HCT116 (cell line): Measurements from ENCODE around the gene KDELR1. TPM values are rescaled to one million over a fixed set of nuclear protein-coding genes. Genes with fewer than 3 reads are reported as not detected.

Source experiments
- ATAC-seq: fragments of 200-7000 bp; cut with Tn5 transposase; 2 replicates; pipeline ENCODE4 v1.9.1; 2020; ENCODE audit warnings: mild to moderate bottlenecking, moderate library complexity
- BruUV-seq: library from RNA; stranded (reverse); fragments of 400-500 nt; replicated peaks from 2 replicates; lab custom pipeline; 2021; lab: Mats Ljungman, UMichigan
- CTCF ChIA-PET: fragments of 300-600 bp; sonication (Branson Sonifier 250); formaldehyde crosslinking; loops from one replicate; lab custom pipeline; 2021; ENCODE audit warnings: antibody characterized with exemption; lab: Charles Lee
- POLR2A ChIA-PET: fragments of 300-600, 350-600 bp; sonication (Branson Sonifier 250); formaldehyde crosslinking; loops from one replicate; lab custom pipeline; 2021; ENCODE audit warnings: antibody characterized with exemption; lab: Charles Lee
- RAD21 ChIA-PET, 2 experiments: fragments of 300-600 bp; sonication (Branson Sonifier 250); formaldehyde crosslinking; loops; one replicate each; lab custom pipeline; 2023; ENCODE audit warnings: low total read pairs in 2 of 2; ENCODE audit not compliant: uncharacterized antibody in 2 of 2, unreplicated experiment in 2 of 2, low non-redundant PET in 1 of 2; lab: Charles Lee
- DNase-seq: peaks from one replicate; pipeline ENCODE4 v3.0.0-alpha.2; 2010; ENCODE audit warnings: low read depth, low spot score
- H2AFZ ChIP-seq: fragments of 200-600 bp; shearing (Covaris generic), sonication (generic); 2 replicates; pipeline ENCODE4 v1.6.1; 2017; ENCODE audit warnings: low read depth, mixed run types, mixed read lengths, antibody characterized with exemption, low read length; ENCODE audit not compliant: poor library complexity, severe bottlenecking
- H3K27ac ChIP-seq: 2 replicates; pipeline ENCODE4 v1.5.1; 2012; ENCODE audit warnings: low read depth, low read length
- H3K27me3 ChIP-seq: fragments of 200-600 bp; sonication (generic); 2 replicates; pipeline ENCODE4 v1.6.1; 2016; ENCODE audit warnings: mixed run types, low read length, mixed read lengths; ENCODE audit not compliant: insufficient read depth
- H3K36me3 ChIP-seq, 2 experiments: fragments of 200-500 bp in 1 of 2; fragments of 200-600 bp in 1 of 2; sonication (Bioruptor generic) in 1 of 2; sonication (generic) in 1 of 2; 2 replicates each; pipeline versions ENCODE4 v1.5.1 to v1.6.1; 2014 to 2016; ENCODE audit warnings: low read length in 2 of 2, inconsistent platforms in 1 of 2, mixed read lengths in 1 of 2, mixed run types in 1 of 2; ENCODE audit not compliant: insufficient read depth in 2 of 2, control insufficient read depth in 1 of 2
- H3K4me1 ChIP-seq, 2 experiments: fragments of 200-600 bp in 1 of 2; sonication (generic) in 1 of 2; 2 replicates each; pipeline versions ENCODE4 v1.5.1 to v1.6.1; 2012 to 2017; ENCODE audit warnings: low read length in 2 of 2, inconsistent platforms in 1 of 2, mild to moderate bottlenecking in 1 of 2, mixed read lengths in 1 of 2, mixed run types in 1 of 2, moderate library complexity in 1 of 2; ENCODE audit not compliant: insufficient read depth in 2 of 2, control insufficient read depth in 1 of 2
- H3K4me2 ChIP-seq: fragments of 200-600 bp; sonication (generic); 2 replicates; pipeline ENCODE4 v1.6.1; 2017; ENCODE audit warnings: mixed run types, low read length, mixed read lengths
- H3K4me3 ChIP-seq, 2 experiments: fragments of 200-600 bp in 1 of 2; sonication (generic) in 1 of 2; replicated peaks in 1 of 2; 2 replicates each; pipeline ENCODE4 v1.5.1; 2011 to 2016; ENCODE audit warnings: low read length in 2 of 2, control low read depth in 1 of 2, low read depth in 1 of 2, mild to moderate bottlenecking in 1 of 2, mixed read lengths in 1 of 2, mixed run types in 1 of 2
- H3K79me2 ChIP-seq: fragments of 200-600 bp; sonication (generic); 2 replicates; pipeline ENCODE4 v1.6.1; 2017; ENCODE audit warnings: mild to moderate bottlenecking, mixed run types, low read length, moderate library complexity, mixed read lengths; ENCODE audit not compliant: insufficient read depth
- H3K9ac ChIP-seq: fragments of 200-600 bp; sonication (generic); 2 replicates; pipeline ENCODE4 v1.6.1; 2016; ENCODE audit warnings: low read length, mixed read lengths
- H3K9me2 ChIP-seq: fragments of 200-600 bp; sonication (generic), shearing (Covaris generic); 2 replicates; pipeline ENCODE4 v1.6.1; 2017; ENCODE audit warnings: mixed run types, mild to moderate bottlenecking, moderate library complexity; ENCODE audit not compliant: insufficient read depth
- H3K9me3 ChIP-seq, 2 experiments: fragments of 200-500 bp in 1 of 2; fragments of 200-600 bp in 1 of 2; sonication (Bioruptor generic) in 1 of 2; sonication (generic) in 1 of 2; 2 replicates each; pipeline ENCODE4 v1.6.1; 2014 to 2017; ENCODE audit warnings: low read length in 2 of 2, mixed read lengths in 2 of 2, inconsistent platforms in 1 of 2, low read depth in 1 of 2, mild to moderate bottlenecking in 1 of 2, mixed run types in 1 of 2, moderate library complexity in 1 of 2; ENCODE audit not compliant: control insufficient read depth in 1 of 2, insufficient read depth in 1 of 2
- H4K20me1 ChIP-seq: fragments of 200-600 bp; sonication (generic), shearing (Covaris generic); 2 replicates; pipeline ENCODE4 v1.6.1; 2017; ENCODE audit warnings: mixed run types, mild to moderate bottlenecking, moderate library complexity; ENCODE audit not compliant: insufficient read depth
- ATF3 ChIP-seq: IDR thresholded peaks from 2 replicates; pipeline ENCODE4 v1.6.1; 2012
- CBX3 ChIP-seq: IDR thresholded peaks from 2 replicates; pipeline ENCODE4 v1.6.1; 2012; ENCODE audit warnings: low read depth
- EGR1 ChIP-seq: IDR thresholded peaks from 2 replicates; pipeline ENCODE4 v1.6.1; 2012; ENCODE audit warnings: low read depth
- ELF1 ChIP-seq: IDR thresholded peaks from 2 replicates; pipeline ENCODE4 v1.6.1; 2012; ENCODE audit warnings: low read depth, borderline replicate concordance
- EZH2phosphoT487 ChIP-seq: fragments of 200-600 bp; IDR thresholded peaks from 2 replicates; pipeline ENCODE4 v1.6.1; 2018; ENCODE audit warnings: antibody characterized with exemption, borderline replicate concordance
- FOSL1 ChIP-seq: IDR thresholded peaks from 2 replicates; pipeline ENCODE4 v1.6.1; 2012; ENCODE audit warnings: low read depth
- JUND ChIP-seq: IDR thresholded peaks from 2 replicates; pipeline ENCODE4 v1.6.1; 2012
- MAX ChIP-seq: IDR thresholded peaks from 2 replicates; pipeline ENCODE4 v1.6.1; 2012
- POLR2A ChIP-seq: IDR thresholded peaks from 2 replicates; pipeline ENCODE4 v1.7.0; 2011; ENCODE audit warnings: borderline replicate concordance; ENCODE audit not compliant: insufficient read depth, insufficient read length; ENCODE audit errors: extremely low read depth
- SIN3A ChIP-seq: IDR thresholded peaks from 2 replicates; pipeline ENCODE4 v1.6.1; 2012; ENCODE audit warnings: low read depth
- SP1 ChIP-seq: IDR thresholded peaks from 2 replicates; pipeline ENCODE4 v1.6.1; 2012; ENCODE audit warnings: low read depth
- SRF ChIP-seq: IDR thresholded peaks from 2 replicates; pipeline ENCODE4 v1.6.1; 2012; ENCODE audit warnings: low read depth
- ZFX ChIP-seq: fragments of 450-650 bp; IDR thresholded peaks from 2 replicates; pipeline ENCODE4 v1.6.1; 2017
- ZNF274 ChIP-seq: fragments of 200-500 bp; sonication (Bioruptor generic); IDR thresholded peaks from 2 replicates; pipeline ENCODE4 v1.6.1; 2014; ENCODE audit warnings: mild to moderate bottlenecking, low read depth, low read length, inconsistent platforms
- intact Hi-C: fragments of 100-400 bp; cut with micrococcal nuclease; formaldehyde crosslinking; loops from 2 replicates; pipeline ENCODE4 v1.10.0; 2022
- total RNA-seq: library from RNA; stranded (reverse); gene quantifications from one replicate; pipeline ENCODE4 v1.2.1, GENCODE V29; 2021; ENCODE audit not compliant: unreplicated experiment

The KDELR1 gene
- total RNA-seq, 1 experiment from 2014 or later, result 212 TPM

DNA sequence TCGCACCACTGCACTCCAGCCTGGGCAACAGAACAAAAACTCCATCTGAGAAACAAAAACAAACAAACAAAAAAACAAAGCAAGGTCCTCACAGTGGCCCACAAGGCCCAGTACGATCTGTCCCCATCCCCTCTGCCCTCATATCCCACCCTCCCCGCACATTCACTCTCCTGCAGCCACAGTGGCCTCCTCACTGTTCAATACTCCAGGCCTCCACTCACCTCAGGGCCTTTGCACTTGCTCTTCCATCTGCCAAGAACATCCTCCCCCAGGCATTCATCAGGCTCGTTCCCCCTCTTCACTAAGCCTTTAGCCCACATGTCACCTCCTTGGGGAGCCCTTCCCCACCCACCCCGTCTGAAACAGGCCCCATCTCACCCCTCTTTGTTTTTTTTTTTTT is 32.2 kb downstream of the KDELR1 start:
- intact Hi-C loops, result no loop called here
- no peaks in the 10 kb centered on the region for H4K20me1 ChIP-seq
- no TSS peak for BruUV-seq
- H3K4me2 ChIP-seq, result no peak overlapping the region
- peaks cover 18 to 49% of the 10 kb centered on the region in 2 experiments for H3K4me1 ChIP-seq
- H3K9me3 ChIP-seq, result no peaks in the 10 kb centered on the region
- no peak overlapping the region for H3K27ac ChIP-seq
- H3K36me3 ChIP-seq, result no peaks in the 10 kb centered on the region
- H2AFZ ChIP-seq, result no peak overlapping the region
- no peak for TF ChIP-seq EGR1
- no peak for TF ChIP-seq POLR2A
- TF ChIP-seq SIN3A, result no peak
- no peak for TF ChIP-seq SRF
- TF ChIP-seq CBX3, result no peak
- TF ChIP-seq ZNF274, result no peak
- TF ChIP-seq ATF3, result no peak
- TF ChIP-seq SP1, result no peak
- no peak for TF ChIP-seq ZFX
- TF ChIP-seq JUND, result no peak
- no peak for TF ChIP-seq MAX
- TF ChIP-seq ELF1, result no peak
- DNase-seq (no peak), ATAC-seq (no peak)
- no peak overlapping the region for H3K9ac ChIP-seq
- ChIA-PET RAD21 (no interaction called here), POLR2A (no interaction called here), CTCF (interaction anchor here (1.2 kb wide), 1 partner anchor 25 kb away, joined by 6 read pairs; no protein-coding TSS in a partner anchor)
- no peaks in the 10 kb centered on the region for H3K27me3 ChIP-seq
- no peaks in the 10 kb centered on the region for H3K79me2 ChIP-seq
- no peak overlapping the region for H3K4me3 ChIP-seq
- H3K9me2 ChIP-seq, result no peaks in the 10 kb centered on the region

GRCh38 chr19:48355365-48355954 is 35.9 kb downstream of the KDELR1 start:
- no peak for ATAC-seq
- no peaks in the 10 kb centered on the region for H4K20me1 ChIP-seq
- ChIA-PET CTCF (interaction anchor here (0.6 to 1.5 kb wide), 3 partner anchors 229 to 732 kb away, joined by 3 to 4 read pairs (median 3); no protein-coding TSS in a partner anchor), RAD21 (interaction anchor here in 1 of 2 experiments (0.7 kb wide), 1 partner anchor 214 kb away, joined by 3 read pairs; no protein-coding TSS in a partner anchor), POLR2A (interaction anchor here (1.1 to 3.2 kb wide), 4 partner anchors 8 to 47 kb away, joined by 3 to 30 read pairs (median 4); partner anchors contain the start of genes SYNGR4 and TMEM143)
- no peak overlapping the region for H3K4me3 ChIP-seq
- peak overlapping the region; percentile 64 for H3K27ac ChIP-seq
- peak overlapping the region; percentile 56 for H3K9ac ChIP-seq
- H3K9me2 ChIP-seq, result no peaks in the 10 kb centered on the region
- H3K4me2 ChIP-seq, result peak overlapping the region; percentile 45
- H3K27me3 ChIP-seq, result no peaks in the 10 kb centered on the region
- H3K79me2 ChIP-seq, result no peaks in the 10 kb centered on the region
- H3K36me3 ChIP-seq, result no peaks in the 10 kb centered on the region
- TF ChIP-seq SP1 (no peak), SRF (no peak), EZH2phosphoT487 (no peak), FOSL1 (no peak)
- intact Hi-C loops, result no loop called here
- peaks cover 26 to 59% of the 10 kb centered on the region in 2 experiments for H3K4me1 ChIP-seq
- no peak for DNase-seq
- no TSS peak for BruUV-seq
- H2AFZ ChIP-seq, result no peak overlapping the region
- no peaks in the 10 kb centered on the region for H3K9me3 ChIP-seq
